ENCODE data around the gene PI4KA.
A peak's percentile ranks its signal among the peaks of the same experiment; 100 is the strongest.

The PI4KA gene

DNA sequence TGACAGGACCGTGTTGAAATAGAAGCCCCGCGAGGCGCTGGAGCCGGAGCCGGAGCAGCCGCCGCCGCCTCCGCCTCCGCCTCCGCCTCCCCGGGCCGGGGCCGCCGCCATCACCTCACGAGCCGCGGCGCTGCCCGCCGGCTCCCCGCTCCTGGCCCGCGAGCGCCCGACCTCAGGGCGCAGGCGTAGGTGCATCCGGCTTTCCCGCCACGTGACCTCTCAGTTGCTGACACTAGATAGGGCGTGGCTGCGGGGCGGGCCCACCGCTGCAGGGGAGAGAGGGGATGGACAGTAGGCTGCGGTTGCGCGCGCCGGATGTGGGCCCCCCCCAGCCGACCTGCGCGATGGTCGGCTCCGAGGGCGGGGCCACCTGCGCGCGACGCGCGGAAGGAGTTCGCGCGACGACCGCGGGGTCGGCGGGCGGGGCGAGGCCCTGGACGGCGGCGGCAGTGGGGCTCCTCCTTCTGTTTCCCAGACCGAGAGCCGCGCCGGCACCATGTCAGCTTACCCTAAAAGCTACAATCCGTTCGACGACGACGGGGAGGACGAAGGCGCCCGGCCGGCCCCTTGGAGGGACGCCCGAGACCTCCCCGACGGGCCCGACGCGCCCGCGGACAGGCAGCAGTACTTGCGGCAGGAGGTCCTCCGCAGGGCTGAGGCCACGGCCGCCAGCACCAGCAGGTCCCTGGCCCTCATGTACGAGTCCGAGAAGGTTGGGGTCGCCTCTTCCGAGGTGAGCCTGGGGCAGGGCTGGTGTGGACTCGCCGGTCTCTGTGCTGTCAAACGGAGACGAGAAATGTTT is at the start of gene PI4KA, which contains the start of gene SNAP29:
PI4KA (minus strand) TSS at position 197 of the 802 bp plus-strand sequence; CDS start at position 111, 86 bp downstream.
SNAP29 (plus strand) TSS at position 393 of the 802 bp plus-strand sequence; CDS start at position 497, 104 bp downstream.
- TF ChIP-seq, protein P1, sequence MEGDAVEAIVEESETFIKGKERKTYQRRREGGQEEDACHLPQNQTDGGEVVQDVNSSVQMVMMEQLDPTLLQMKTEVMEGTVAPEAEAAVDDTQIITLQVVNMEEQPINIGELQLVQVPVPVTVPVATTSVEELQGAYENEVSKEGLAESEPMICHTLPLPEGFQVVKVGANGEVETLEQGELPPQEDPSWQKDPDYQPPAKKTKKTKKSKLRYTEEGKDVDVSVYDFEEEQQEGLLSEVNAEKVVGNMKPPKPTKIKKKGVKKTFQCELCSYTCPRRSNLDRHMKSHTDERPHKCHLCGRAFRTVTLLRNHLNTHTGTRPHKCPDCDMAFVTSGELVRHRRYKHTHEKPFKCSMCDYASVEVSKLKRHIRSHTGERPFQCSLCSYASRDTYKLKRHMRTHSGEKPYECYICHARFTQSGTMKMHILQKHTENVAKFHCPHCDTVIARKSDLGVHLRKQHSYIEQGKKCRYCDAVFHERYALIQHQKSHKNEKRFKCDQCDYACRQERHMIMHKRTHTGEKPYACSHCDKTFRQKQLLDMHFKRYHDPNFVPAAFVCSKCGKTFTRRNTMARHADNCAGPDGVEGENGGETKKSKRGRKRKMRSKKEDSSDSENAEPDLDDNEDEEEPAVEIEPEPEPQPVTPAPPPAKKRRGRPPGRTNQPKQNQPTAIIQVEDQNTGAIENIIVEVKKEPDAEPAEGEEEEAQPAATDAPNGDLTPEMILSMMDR (IDR thresholded peaks at IDR 0.05; ENCODE audit: insufficient read depth, low read depth, low read length, missing control alignments): no peak
- DNase-seq (ENCODE audit: low read depth): peak; percentile 99
- peak within 1 kb of the TSS; percentile 78 for H3K4me3 ChIP-seq (ENCODE audit: low read depth, low read length)

DNA sequence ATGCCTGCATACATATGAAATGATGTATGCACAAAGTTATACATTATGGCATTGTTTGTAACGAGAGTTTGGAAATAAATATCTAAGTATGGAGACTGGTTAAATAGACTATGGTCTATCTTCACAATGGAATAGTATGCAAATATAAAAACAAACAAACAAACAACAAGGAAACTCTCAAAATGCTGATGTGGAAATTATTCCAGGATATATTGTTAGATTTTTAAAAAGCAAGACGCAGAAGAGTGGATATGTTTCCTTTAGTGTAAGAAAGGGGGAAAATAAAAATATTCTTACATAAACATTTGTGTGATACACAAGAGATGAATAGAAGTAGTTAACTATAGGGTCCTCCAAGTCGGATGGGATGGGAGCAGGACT is 47.8 kb upstream of the PI4KA start:
- no peak for DNase-seq (ENCODE audit: low read depth)
- TF ChIP-seq, protein P1 (IDR thresholded peaks at IDR 0.05; ENCODE audit: insufficient read depth, low read depth, low read length, missing control alignments): no peak
- no peak overlapping the region for H3K4me3 ChIP-seq (ENCODE audit: low read depth, low read length)

DNA sequence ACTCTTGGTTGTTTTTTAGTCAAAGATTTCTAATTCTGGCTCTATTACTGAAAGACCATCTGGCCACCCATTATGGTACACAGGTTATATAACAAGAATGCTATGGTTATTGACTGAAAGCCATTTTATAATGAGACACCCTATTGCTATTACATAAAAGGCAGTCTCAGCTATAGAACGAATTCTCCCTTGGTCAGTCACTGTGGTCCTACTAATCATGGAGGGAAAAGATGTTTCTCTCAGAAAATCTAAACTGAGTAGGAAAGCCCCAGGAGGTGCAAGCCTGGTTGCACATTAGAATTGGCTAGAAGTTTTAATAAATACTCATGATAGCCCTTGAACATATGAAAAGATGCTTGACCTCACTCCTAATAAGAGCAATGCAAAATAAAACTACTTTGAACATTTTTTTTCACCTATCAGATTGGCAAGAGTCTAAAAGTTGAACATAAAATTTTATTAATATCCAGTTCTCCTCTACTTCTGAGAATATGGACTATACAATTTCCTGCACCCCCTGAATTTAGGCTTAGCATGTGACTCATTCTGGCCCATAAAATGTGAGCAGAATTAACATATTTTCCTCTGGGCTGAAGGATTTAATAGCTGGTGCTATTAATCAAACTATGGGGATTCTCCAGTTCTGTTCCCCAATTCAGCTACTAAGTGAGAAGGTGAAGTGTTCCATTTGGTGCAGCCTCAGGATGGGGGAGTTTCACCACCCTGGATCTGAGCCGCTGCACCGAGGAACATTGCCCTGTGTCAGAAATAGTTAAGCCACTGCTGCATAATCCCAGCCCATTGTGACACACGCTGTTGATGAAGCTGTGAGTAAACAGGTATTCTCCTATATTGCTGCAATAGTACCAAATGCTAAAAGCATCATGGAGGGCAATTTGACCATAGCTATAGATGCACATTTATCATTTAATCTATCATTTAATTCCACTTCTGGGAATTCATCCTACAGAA is 47.1 kb upstream of the PI4KA start:
- no peak for DNase-seq (ENCODE audit: low read depth)
- TF ChIP-seq, protein P1 (IDR thresholded peaks at IDR 0.05; ENCODE audit: insufficient read depth, low read depth, low read length, missing control alignments): no peak
- no peak overlapping the region for H3K4me3 ChIP-seq (ENCODE audit: low read depth, low read length)

DNA sequence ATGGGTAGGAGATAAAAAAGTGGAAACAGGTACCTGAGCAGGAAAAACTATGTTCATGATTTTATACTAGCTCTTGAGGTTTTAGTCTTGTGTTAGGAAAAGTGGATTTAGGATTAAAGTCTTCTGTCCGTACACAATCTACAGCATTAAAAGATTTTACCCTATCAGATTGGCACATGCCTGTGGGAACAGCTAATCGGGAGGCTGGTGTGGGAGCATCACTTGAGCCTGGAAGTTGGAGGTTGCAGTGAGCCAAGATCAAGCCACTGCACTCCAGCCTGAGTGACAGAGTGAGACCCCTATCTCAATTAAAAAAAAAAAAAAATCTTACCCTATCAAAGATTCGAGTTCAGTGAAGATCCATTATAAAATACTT is 46.4 kb upstream of the PI4KA start:
- TF ChIP-seq, protein P1 (IDR thresholded peaks at IDR 0.05; ENCODE audit: insufficient read depth, low read depth, low read length, missing control alignments): no peak
- DNase-seq (ENCODE audit: low read depth): no peak
- H3K4me3 ChIP-seq (ENCODE audit: low read depth, low read length): no peak overlapping the region

DNA sequence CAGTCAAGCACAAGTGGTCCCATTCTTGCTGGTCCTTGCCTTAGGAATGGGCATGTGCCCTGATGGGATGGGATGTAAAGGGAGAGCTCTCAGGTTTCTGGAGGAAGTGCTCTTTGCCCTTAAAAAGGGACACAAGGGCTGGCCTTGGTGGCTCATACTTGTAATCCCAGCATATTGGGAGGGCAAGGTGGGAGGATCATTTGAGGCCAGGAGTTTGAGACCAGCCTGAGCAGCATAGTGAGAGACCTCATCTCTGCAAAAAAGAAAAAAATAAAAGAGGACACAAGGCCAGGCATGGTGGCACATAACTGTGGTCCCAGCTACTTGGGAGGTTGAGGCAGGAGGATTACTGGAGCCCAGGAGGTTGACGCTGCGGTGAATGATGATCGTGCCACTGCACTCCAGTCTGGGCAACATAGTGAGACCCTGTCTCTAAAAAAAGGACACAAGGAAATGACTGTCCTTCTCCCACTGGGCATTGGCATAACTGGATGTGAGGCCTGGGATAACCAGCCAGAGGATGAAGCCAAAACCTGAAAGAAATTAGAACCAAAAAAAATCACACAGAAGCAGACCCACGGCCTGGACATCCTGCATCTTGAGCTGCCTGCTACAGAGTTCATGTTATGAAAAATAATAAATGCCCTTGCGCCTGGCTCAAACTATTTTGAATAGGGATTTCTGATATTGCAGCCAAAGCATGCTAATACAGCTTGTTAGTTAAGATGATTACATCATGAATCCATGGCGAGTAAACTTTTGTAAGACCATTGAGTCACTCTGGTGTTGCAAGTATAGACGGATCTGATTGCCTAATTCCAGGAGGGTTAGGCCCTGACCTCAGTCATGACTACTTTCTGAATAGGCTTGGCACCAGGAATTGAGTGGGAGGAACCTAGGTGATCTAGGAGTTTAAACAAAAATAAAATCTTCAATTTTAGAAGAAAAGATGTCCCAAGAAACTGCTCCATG is 45.7 kb upstream of the PI4KA start:
- DNase-seq (ENCODE audit: low read depth): no peak

More for the DNA sequence above, 45.7 kb upstream of the PI4KA start:
- no peak overlapping the region for H3K4me3 ChIP-seq (ENCODE audit: low read depth, low read length)
- TF ChIP-seq, protein P1 (IDR thresholded peaks at IDR 0.05; ENCODE audit: insufficient read depth, low read depth, low read length, missing control alignments): no peak

Measured in GM12865 (cell line).